Measurements from ENCODE around the gene ATP8A2. TPM values are rescaled to one million over a fixed set of nuclear protein-coding genes. Genes with fewer than 3 reads are reported as not detected.

Gene ATP8A2
- total and polyA plus RNA-seq, 4 donors = 0.01 to 0.08 (median 0.05) TPM; not detected in 1

DNA sequence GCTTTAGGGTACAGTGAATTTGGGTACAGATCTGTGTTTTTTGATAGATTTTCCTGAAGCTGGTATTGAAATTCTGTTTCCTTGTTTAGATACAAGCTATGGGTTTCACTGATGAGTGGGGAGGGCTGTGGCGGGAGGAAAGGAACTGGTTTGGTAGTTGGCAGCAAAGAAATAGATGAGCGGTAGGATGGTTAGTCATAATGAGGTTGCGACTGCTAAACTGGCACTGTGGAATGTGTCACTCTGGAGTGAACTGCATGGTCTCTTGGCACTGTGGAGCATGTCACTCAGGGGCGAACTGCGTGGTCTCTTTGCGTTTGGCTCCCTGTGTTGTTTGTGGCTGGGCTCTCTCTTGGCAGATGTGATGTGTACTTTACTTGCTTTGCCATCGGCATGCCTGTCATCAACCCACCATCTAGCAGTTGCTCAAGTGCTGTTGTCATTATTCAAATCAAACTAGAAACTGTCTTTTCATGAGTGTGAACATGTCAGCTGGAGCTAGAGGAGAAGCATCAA lies 82.1 kb downstream of the ATP8A2 start:
- Histone ChIP-seq H3K9me3 (ENCODE audit: control insufficient read depth in 4 of 4, low read length in 3 of 4) (no peaks in the 10 kb centered on the region), H3K4me1 (ENCODE audit: control insufficient read depth in 4 of 4, insufficient read depth in 4 of 4, low read length in 3 of 4) (no peaks in the 10 kb centered on the region), H3K27ac (ENCODE audit: low read depth in 1 of 2, low read length in 2 of 2) (no peak overlapping the region), H3K27me3 (ENCODE audit: control insufficient read depth in 4 of 4, insufficient read depth in 4 of 4, low read length in 3 of 4) (no peaks in the 10 kb centered on the region), H3K36me3 (ENCODE audit: control insufficient read depth in 4 of 4, insufficient read depth in 3 of 4, low read depth in 1 of 4, low read length in 3 of 4) (no peaks in the 10 kb centered on the region), H3K4me3 (ENCODE audit: low read depth in 1 of 3, low read length in 3 of 3) (no peak overlapping the region), H3K9ac (ENCODE audit: low read depth in 1 of 2, low read length in 2 of 2) (no peak overlapping the region)
- TF ChIP-seq, protein P1, sequence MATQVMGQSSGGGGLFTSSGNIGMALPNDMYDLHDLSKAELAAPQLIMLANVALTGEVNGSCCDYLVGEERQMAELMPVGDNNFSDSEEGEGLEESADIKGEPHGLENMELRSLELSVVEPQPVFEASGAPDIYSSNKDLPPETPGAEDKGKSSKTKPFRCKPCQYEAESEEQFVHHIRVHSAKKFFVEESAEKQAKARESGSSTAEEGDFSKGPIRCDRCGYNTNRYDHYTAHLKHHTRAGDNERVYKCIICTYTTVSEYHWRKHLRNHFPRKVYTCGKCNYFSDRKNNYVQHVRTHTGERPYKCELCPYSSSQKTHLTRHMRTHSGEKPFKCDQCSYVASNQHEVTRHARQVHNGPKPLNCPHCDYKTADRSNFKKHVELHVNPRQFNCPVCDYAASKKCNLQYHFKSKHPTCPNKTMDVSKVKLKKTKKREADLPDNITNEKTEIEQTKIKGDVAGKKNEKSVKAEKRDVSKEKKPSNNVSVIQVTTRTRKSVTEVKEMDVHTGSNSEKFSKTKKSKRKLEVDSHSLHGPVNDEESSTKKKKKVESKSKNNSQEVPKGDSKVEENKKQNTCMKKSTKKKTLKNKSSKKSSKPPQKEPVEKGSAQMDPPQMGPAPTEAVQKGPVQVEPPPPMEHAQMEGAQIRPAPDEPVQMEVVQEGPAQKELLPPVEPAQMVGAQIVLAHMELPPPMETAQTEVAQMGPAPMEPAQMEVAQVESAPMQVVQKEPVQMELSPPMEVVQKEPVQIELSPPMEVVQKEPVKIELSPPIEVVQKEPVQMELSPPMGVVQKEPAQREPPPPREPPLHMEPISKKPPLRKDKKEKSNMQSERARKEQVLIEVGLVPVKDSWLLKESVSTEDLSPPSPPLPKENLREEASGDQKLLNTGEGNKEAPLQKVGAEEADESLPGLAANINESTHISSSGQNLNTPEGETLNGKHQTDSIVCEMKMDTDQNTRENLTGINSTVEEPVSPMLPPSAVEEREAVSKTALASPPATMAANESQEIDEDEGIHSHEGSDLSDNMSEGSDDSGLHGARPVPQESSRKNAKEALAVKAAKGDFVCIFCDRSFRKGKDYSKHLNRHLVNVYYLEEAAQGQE (IDR thresholded peaks at IDR 0.05) = no peak
- no peak for TF ChIP-seq SP1 (IDR thresholded peaks at IDR 0.05)
- DNase-seq (ENCODE audit: low spot score) = no peak
- 72% methylated on average over 7 of the region's 7 CpGs for WGBS

- Histone ChIP-seq H3K27ac (ENCODE audit: low read depth in 1 of 2, low read length in 2 of 2) (no peak overlapping the region), H3K9me3 (ENCODE audit: control insufficient read depth in 4 of 4, low read length in 3 of 4) (no peaks in the 10 kb centered on the region), H3K27me3 (ENCODE audit: control insufficient read depth in 4 of 4, insufficient read depth in 4 of 4, low read length in 3 of 4) (no peaks in the 10 kb centered on the region), H3K36me3 (ENCODE audit: control insufficient read depth in 4 of 4, insufficient read depth in 3 of 4, low read depth in 1 of 4, low read length in 3 of 4) (no peaks in the 10 kb centered on the region), H3K4me3 (ENCODE audit: low read depth in 1 of 3, low read length in 3 of 3) (no peak overlapping the region), H3K9ac (ENCODE audit: low read depth in 1 of 2, low read length in 2 of 2) (no peak overlapping the region), H3K4me1 (ENCODE audit: control insufficient read depth in 4 of 4, insufficient read depth in 4 of 4, low read length in 3 of 4) (no peaks in the 10 kb centered on the region)
- TF ChIP-seq, protein P2, sequence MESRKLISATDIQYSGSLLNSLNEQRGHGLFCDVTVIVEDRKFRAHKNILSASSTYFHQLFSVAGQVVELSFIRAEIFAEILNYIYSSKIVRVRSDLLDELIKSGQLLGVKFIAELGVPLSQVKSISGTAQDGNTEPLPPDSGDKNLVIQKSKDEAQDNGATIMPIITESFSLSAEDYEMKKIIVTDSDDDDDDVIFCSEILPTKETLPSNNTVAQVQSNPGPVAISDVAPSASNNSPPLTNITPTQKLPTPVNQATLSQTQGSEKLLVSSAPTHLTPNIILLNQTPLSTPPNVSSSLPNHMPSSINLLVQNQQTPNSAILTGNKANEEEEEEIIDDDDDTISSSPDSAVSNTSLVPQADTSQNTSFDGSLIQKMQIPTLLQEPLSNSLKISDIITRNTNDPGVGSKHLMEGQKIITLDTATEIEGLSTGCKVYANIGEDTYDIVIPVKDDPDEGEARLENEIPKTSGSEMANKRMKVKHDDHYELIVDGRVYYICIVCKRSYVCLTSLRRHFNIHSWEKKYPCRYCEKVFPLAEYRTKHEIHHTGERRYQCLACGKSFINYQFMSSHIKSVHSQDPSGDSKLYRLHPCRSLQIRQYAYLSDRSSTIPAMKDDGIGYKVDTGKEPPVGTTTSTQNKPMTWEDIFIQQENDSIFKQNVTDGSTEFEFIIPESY (IDR thresholded peaks at IDR 0.05) = no peak
- TF ChIP-seq TAF1 (conservative IDR thresholded peaks at IDR 0.05) (no peak), CTCF (IDR thresholded peaks at IDR 0.05; ENCODE audit: low read depth, low read length, missing input control) (no peak), RXRA (IDR thresholded peaks at IDR 0.05) (no peak)
- DNase-seq (ENCODE audit: low spot score) = no peak
- 84% methylated on average over 3 of the region's 3 CpGs for WGBS
Measured at GRCh38 chr13:25455146-25455545, 83.4 kb downstream of the ATP8A2 start.

GRCh38 chr13:25457566-25457965 lies 85.8 kb downstream of the ATP8A2 start:
- no peaks in the 10 kb centered on the region for H3K9me3 ChIP-seq (ENCODE audit: control insufficient read depth in 4 of 4, low read length in 3 of 4)
- no peak overlapping the region for H3K27ac ChIP-seq (ENCODE audit: low read depth in 1 of 2, low read length in 2 of 2)
- H3K36me3 ChIP-seq (ENCODE audit: control insufficient read depth in 4 of 4, insufficient read depth in 3 of 4, low read depth in 1 of 4, low read length in 3 of 4) = no peaks in the 10 kb centered on the region
- no peak overlapping the region for H3K4me3 ChIP-seq (ENCODE audit: low read depth in 1 of 3, low read length in 3 of 3)
- 69% methylated on average over 4 of the region's 4 CpGs for WGBS
- no peaks in the 10 kb centered on the region for H3K27me3 ChIP-seq (ENCODE audit: control insufficient read depth in 4 of 4, insufficient read depth in 4 of 4, low read length in 3 of 4)
- H3K4me1 ChIP-seq (ENCODE audit: control insufficient read depth in 4 of 4, insufficient read depth in 4 of 4, low read length in 3 of 4) = no peaks in the 10 kb centered on the region
- DNase-seq (ENCODE audit: low spot score) = no peak
- no peak overlapping the region for H3K9ac ChIP-seq (ENCODE audit: low read depth in 1 of 2, low read length in 2 of 2)
- TF ChIP-seq, protein P2 (IDR thresholded peaks at IDR 0.05) = no peak
- no peak for TF ChIP-seq TAF1 (conservative IDR thresholded peaks at IDR 0.05)
- no peak for TF ChIP-seq RXRA (IDR thresholded peaks at IDR 0.05)
- TF ChIP-seq FOXA1 (IDR thresholded peaks at IDR 0.05) = no peak
- no peak for TF ChIP-seq SP1 (IDR thresholded peaks at IDR 0.05)
- TF ChIP-seq, protein P3, sequence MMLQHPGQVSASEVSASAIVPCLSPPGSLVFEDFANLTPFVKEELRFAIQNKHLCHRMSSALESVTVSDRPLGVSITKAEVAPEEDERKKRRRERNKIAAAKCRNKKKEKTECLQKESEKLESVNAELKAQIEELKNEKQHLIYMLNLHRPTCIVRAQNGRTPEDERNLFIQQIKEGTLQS (IDR thresholded peaks at IDR 0.05) = no peak
- no peak for TF ChIP-seq YY1 (IDR thresholded peaks at IDR 0.05)
- TF ChIP-seq GABPA (IDR thresholded peaks at IDR 0.05 in 1 of 2, conservative IDR thresholded peaks at IDR 0.05 in 1 of 2) = no peak
- TF ChIP-seq CTCF (IDR thresholded peaks at IDR 0.05; ENCODE audit: low read depth, low read length, missing input control) = no peak

All from liver (tissue), 9 donors.